ENCODE data around the gene ATP6V0C. TPM values are rescaled to one million over a fixed set of nuclear protein-coding genes. Genes with fewer than 3 reads are reported as not detected.

ATP6V0C gene
- total RNA-seq, 1 donor from 2014 or later: 5.5 TPM

DNA sequence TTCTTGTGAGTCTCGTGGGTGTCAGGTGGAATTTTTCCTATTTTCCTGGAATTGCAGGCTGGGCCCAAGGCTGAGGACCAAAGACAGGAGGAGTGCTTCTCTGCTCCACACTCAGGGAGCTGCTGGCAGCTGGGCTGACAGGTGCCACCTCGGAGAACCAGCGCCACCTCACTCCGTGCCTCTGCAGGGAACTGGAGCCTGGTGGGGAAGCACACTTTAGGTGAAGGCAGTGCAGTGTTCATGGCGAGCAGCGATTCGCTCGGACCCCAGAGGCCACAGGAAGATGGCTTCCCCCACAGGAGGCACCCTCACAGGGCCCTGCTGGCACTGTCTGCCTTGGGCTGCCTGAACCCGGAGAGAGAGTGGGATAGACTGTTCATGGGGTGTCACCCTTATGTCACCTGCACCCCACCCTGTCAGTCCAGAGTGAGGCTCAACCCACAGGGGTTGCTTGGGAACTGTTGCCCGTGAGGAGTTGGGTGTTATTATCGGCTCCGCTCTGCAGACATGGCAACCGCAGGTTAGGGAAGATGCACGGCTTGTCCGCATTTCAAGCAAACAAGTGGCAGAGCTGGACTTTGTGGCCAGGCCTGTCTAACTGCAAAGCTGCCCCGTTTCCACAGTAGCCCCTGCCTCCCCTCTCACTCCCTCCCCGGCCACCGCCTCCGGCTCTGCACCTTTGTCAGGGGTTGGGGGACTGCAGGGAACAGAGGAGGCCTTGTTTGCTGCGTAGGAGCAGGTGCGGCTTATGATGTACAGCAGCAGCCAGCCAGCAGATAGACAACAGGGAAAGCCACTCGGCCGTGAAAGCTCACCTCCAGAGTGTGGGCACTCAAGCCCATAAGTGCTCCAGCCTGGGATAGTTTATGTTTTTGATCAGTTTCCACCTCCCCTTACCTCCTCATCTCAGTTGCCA lies 23.3 kb upstream of the ATP6V0C start:
- no peak for DNase-seq (ENCODE audit: low read depth in 2 of 2)

DNA sequence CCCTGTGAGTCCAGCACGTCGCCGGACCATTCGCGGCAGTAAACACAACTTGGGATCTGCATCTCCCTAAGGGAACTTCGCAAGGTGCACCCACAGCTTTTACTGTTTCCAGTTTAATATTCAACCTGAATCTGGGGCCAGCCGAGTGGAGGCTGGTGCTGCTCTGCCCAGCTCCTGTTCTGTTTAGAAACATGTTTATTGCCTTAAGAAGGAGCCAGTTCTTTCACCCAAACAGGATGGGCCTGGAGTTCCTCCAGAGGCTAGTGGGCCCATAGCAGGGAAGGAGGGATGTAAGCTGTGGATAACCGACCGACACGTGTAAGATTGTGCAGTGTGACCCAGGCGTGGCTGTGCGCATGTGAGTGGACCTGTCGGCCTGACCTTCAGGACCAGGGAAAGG lies 21.5 kb upstream of the ATP6V0C start:
- no peak for DNase-seq (ENCODE audit: low read depth in 2 of 2)

DNA sequence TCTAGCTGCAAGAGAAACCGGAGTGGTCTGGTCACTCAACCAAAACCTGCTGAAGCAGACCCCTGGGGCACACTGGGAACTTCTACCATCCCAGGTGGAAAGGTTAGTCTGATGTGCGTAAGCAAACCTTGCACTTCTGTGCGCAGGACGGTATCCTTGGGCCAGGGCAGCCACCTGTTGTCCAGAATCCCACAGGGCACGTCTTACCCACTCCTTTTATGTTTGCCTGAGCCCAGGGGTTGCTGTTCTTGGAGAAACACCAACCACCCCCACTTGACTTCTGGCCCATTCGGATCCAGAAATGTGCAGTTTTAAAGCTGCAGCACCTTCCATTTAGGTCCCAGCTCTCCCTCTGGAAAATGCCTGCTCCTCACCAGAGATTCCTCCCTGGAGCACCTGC lies 20.1 kb upstream of the ATP6V0C start:
- DNase-seq (ENCODE audit: low read depth in 2 of 2): no peak

DNA sequence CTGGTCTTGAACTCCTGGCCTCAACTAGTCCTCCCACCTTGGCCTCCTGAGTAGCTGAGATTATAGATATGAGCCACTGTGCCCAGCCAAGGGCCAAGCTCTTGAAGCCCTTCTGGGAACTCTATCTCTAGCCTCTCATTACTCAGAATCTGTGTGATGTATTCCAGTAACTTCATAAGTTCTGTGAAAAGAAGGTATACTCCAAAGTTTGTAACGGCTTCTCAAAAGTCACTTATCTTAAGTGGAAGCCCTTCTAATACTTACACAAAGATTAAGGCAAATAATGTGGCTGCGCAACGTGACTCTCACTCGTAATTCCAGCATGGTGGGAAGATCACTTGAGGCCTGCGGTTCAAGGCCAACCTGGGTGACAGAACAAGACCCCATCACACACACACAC lies 19.1 kb upstream of the ATP6V0C start:
- DNase-seq (ENCODE audit: low read depth in 2 of 2): no peak

DNA sequence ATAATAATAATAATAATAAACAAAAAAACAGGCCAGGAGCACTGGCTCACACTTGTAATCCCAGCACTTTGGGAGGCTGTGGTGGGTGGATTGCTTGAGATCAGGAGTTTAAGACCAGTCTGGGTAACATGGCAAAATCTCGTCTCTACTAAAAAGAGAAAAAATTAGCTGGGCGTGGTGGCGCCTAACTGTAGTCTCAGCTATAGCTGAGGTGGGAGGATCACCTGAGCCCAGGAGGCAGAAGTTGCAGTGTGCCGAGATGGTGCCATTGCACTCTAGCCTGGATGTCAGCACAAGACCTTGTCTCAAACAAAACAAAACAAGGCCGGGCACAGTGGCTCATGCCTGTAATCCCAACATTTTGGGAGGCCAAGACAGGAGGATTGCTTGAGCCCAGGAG lies 18.7 kb upstream of the ATP6V0C start:
- no peak for DNase-seq (ENCODE audit: low read depth in 2 of 2)

DNA sequence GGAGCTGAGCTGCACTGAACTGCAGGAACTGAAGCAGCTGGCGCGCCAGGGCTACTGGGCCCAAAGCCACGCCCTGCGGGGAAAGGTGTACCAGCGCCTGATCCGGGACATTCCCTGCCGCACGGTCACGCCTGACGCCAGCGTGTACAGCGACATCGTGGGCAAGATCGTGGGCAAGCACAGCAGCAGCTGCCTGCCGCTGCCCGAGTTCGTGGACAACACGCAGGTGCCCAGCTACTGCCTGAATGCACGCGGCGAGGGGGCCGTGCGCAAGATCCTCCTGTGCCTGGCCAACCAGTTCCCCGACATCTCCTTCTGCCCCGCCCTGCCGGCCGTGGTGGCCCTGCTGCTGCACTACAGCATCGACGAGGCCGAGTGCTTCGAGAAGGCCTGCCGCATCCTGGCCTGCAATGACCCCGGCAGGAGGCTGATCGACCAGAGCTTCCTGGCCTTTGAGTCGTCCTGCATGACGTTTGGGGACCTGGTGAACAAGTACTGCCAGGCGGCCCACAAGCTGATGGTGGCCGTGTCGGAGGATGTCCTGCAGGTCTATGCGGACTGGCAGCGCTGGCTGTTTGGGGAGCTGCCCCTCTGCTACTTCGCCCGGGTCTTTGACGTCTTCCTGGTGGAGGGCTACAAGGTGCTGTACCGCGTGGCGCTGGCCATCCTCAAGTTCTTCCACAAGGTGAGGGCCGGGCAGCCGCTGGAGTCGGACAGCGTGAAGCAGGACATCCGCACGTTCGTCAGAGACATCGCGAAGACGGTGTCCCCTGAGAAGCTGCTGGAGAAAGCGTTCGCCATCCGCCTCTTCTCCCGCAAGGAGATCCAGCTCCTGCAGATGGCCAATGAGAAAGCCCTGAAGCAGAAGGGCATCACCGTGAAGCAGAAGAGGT lies 17.3 kb upstream of the ATP6V0C start:
- DNase-seq (ENCODE audit: low read depth in 2 of 2): no peak

DNA sequence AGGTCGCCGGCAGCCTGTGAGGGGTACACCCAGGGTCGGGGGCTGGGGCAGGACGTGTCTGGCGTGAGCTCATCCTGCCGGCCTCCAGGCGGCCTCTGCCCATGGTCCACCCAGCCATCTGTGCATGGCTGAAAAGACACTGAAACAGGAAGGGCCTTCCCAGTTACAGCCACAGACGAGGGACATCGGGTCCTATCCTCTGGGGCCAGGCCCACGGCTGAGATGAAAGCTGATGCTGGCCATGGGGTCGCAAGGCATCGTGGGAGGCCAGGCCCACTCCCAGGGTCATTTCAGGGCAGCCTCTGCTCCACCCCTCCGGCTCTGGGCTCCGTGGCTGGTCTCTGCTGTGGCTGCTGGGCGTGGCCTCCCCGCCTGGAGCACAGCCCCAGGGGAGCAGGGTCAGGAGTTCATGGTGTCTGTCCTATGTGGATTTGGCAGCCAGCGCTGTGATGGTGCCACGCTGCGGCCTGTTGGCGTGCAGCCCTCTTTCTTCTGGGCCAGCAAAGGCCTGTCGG lies 16.6 kb upstream of the ATP6V0C start:
- no peak for DNase-seq (ENCODE audit: low read depth in 2 of 2)

DNA sequence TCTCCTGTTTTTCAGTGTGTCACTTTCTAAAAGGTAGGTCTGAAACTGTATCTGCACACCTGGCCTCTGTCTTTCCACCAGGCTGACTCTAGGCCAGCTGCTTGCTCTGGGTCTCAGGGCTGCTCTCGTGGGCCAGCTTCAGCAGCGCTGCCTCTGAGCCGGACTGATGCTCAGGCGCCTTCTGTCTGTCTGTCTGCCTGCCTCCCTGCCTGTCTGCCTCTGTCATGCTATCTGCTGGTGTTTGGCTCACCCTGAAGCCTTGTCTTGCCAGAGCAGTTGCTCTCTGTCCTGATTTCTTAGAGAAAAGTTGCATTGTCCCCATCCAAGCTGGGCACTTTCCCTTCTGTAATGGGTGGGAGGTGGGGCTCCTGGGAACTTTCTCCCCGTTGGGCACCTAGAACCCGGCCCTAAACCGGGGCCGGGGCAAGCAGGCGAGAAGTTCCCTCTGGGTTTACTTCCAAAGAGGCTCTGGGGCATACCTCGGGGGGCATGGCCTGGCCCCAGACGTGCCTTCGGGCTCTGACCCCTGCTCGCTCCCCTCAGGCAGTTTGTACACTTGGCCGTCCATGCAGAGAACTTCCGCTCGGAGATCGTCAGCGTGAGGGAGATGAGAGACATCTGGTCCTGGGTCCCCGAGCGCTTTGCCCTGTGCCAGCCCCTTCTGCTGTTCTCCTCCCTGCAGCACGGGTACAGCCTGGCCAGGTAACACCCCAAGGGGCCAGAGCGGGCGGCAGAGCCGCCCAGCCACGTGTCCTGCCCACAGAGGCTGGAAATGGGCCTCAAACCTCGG lies 15.9 kb upstream of the ATP6V0C start:
- DNase-seq (ENCODE audit: low read depth in 2 of 2): no peak

DNA sequence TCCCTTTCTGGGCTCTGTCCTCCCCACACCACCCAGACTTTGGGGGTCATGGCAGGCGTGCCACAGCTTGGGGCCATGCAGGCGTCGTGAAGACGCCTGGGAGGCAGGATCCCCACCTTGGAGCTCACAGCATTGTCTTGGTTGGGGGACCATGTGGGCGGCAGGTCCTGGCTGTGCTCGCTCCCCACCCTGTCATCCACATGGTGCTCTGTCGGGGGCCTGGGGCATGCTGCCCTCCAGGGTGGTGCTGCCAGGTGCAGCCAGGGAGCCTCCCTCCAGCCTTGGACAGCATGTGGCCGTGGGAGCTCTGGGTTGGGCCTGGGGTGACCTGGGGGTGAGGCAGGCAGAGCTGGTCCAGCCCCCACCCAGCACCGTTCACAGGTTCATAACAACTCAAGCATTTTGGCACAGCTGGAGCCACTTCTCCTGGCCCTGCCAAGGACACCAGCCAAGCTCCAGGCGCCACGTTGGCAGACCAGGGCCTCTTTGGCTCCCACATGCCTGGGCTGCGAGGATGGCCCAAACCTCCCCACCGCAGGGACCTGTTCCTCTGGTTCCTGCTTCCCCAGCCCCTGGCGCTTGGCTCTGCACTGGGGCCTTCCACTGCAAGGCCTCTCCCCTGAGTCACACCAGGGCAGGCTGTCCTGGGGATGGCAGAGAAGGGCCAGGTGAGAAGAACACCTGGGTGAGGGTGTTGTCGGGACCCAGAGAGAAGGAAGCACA lies 15.1 kb upstream of the ATP6V0C start:
- no peak for DNase-seq (ENCODE audit: low read depth in 2 of 2)

DNA sequence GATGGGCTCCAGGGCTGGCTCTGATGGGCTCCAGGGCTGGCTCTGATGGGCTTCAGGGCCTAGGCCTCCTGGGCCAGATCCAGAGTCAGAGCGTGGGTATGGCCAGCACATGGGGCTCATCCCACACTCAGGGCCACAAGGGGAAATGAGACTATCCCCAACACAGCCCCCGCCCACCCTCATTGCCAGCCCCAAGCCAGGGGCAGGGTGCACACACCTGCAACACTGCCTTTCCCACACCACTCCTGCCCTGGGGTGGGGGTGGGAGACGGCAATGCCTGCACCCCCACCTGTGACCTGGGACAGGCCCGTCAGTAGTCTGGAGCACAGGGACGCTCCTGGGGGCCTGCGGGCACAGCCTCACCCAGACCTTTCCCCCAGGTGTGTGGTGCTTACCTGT lies 14.3 kb upstream of the ATP6V0C start:
- DNase-seq (ENCODE audit: low read depth in 2 of 2): no peak

DNA sequence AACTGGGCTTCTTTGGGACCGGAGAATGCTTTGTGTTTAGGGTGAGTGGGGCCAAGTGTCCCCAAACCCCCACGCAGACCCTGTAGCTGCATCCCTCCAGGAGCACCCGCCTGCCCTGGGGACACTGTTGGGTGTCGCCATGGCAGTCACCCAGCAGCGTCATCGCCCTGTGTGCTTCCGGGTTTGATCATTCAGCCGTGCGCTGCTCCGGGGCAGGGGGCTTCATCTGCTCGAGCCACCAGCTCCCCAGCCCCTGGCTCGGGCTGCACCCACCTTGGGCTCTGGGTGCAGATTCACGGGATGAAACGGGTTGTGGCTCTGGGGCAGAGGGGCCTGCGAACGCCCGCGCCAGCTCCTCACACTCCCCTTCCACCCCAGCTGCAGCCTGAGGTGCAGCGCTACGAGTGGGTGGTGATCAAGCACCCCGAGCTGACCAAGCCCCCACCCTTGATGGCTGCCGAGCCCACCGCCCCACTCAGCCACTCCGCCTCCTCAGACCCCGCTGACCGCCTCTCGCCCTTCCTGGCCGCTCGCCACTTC lies 13.8 kb upstream of the ATP6V0C start:
- DNase-seq (ENCODE audit: low read depth in 2 of 2): no peak

DNA sequence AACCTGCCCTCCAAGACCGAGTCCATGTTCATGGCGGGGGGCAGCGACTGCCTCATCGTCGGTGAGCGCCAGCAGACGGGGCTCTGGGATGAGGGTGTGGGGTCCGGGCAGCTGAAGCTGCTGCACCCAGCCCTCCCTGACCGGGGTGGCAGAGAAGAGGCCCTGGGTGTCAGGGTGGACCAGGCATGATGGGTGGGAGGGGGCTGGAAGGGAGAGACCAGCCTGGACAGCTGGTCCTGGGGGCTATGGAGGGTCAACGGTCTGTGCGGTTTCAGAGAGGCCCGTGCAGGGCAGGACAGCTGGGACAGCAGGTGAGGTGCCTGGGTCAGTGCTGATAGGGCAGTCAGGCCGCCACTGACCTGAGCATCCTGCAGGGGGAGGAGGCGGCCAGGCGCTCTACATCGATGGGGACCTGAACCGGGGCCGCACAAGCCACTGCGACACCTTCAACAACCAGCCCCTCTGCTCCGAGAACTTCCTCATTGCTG lies 13.3 kb upstream of the ATP6V0C start:
- no peak for DNase-seq (ENCODE audit: low read depth in 2 of 2)

DNA sequence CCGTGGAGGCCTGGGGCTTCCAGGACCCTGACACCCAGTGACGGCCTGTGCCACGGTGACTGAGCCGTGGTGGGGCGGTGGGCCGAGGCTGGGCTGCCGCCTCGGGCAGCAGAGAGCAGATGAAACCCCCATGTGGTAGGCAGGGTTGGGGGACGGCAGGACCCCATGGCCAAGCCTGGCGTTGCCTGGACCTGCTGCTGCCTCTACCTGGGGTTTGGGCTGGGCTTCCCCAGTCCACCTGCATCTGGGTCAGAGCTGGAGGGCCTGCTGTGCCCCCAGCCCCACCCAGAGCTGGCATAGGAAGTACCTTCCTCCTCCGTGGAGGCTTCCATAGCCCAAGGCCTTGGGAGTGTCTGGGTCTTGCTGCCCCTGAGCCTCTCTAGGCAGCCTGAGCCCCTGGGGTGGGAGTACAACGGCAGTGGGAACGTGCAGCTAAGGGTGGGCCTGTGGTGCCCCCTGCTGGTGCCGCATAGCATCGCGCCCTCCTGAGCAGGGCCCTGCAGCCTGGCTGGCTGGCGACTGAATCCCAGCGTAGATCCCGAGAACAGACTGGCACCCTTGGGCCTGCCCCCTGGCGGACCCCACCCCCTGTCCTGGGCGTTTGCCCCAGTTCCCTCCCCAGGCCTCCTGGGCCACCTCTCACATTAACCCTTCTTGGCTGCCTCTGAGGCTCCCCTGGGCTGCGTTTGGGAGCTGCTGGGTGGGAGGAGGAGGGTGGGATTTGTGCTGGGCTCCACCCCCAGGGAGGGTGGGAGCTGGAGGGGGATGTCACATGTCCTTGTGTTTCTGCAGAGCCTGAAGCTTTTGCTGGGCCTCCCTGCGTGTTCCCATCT lies 12.6 kb upstream of the ATP6V0C start:
- DNase-seq (ENCODE audit: low read depth in 2 of 2): peak; percentile 55 to 80

DNA sequence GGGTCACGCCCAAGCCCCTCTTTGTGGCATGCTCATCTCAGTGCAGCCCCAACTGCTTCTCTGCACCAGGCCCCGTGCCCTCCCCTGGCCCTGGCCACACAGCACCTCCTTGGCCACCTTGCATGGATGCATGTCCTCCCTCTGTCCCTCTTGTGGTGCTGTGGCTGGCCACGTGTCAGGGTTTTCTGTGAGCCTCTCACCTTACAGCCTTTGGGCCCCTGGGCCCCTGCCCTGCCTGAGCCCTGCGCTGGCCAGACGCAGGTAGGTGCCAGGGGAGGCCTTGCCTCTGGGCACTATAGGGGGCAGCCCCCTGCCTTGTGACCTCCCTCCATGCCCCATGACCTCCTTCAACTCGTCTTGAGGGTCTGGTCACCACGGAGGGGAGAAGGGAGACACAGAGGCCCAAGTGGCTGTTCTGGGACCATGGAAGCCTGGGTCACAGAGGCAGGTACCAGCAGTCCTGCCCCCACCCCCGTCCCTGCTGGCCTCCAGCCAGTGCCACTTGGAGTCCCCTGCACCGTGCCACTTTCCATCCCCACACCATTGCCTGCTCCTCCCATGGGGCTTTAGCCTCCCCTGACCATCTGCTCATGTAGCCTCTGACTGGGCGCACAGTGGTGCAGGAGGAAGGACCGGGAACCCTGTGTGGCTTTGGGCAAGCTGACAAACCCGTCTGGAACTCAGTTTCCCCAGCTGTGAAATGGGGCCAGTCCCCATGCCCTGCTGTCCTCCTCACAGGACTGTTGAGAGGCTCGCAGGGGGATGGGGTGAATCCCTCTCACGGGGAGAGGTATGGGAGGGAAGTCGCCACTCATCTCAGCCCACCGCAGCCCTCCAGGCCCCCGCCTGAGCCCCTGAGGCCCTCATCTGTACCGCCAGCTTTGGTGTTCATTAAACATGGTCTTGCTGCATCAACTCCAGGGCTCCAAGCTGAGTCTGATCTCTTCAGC lies 11.5 kb upstream of the ATP6V0C start:
- DNase-seq (ENCODE audit: low read depth in 2 of 2): no peak

DNA sequence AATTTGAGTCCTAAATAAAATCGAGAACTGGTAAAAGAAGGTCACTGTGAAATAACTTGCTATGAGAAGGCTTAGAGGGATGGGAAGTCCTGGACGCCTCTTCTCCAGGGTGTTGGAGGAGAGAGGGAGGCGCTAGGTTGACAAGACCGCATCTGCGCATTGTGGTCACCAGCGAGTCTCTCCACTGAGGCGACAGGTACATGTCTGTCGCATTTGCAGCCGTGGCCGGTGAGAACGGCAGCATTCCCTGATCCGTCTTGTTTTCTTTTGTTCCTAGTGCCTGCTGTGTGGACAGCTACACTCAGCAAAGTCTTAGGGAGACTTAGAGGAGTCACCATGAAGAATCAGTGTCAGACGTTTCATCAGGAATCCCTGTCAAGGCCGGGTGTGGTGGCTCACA lies 8.1 kb upstream of the ATP6V0C start:
- no peak for DNase-seq (ENCODE audit: low read depth in 2 of 2)

DNA sequence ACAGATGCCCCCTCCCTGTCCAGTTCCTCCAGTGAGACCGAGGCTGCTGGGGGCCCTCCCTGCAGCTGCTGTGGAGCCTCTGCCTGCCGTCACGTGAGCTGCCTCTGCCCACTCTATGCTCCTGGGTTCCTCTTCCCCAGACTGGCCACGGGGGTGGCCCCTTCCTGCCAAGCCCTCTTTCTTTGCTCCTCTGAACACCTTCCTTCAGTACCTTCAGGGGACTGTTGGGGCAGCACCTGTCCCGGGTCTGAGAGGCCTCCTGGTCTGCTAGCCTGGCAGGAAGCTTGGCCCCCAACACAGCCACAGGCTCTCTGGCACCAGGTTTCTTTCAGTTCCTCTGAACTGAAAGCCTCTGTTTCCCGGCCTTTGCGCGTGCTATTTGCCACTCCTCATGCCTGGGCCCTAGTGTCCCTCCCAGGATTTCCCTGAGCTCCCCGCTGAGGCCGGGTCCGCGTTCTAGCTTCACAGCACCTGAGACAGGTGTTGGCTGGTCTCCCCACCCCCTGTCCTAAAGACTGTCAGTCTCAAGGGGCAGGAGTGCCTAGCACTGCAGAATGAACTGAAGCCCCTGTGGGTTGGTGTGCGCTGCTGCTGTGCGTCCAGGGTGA lies 6.6 kb upstream of the ATP6V0C start:
- DNase-seq (ENCODE audit: low read depth in 2 of 2): no peak

DNA sequence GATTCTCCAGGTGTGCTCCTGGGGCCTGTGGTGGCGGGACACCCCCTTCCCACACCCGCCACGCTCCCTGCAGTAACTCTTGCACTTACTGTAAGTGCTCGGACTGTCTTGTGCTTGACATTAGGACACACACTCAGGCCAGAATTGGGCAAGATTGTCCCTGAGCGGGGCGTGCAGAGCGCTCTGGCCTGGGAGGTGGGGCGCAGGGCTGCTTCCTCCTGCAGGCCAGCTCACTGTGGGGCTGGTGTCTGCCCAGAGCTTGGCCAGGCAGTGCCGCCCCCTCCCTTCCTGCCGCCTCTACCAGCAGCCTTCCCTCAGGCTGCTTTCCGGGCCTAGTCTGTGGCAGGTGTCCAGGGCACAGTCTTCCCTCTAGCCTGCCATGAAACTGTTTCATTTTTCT lies 6.1 kb upstream of the ATP6V0C start:
- no peak for DNase-seq (ENCODE audit: low read depth in 2 of 2)

Data from dermis microvascular lymphatic vessel endothelial cell (primary cell).